ENCODE results near the gene ABCA7.

GRCh38 chr19:1007399-1008251, 32.3 kb upstream of the ABCA7 start:
- TF ChIP-seq POLR2A (IDR thresholded peaks at IDR 0.05) (no peak), CTCF (IDR thresholded peaks at IDR 0.05) (no peak)

All from right lobe of liver (tissue), 4 donors.